ENCODE measurements around the gene LURAP1L.
A peak's percentile ranks its signal among the peaks of the same experiment; 100 is the strongest.

The LURAP1L gene

DNA sequence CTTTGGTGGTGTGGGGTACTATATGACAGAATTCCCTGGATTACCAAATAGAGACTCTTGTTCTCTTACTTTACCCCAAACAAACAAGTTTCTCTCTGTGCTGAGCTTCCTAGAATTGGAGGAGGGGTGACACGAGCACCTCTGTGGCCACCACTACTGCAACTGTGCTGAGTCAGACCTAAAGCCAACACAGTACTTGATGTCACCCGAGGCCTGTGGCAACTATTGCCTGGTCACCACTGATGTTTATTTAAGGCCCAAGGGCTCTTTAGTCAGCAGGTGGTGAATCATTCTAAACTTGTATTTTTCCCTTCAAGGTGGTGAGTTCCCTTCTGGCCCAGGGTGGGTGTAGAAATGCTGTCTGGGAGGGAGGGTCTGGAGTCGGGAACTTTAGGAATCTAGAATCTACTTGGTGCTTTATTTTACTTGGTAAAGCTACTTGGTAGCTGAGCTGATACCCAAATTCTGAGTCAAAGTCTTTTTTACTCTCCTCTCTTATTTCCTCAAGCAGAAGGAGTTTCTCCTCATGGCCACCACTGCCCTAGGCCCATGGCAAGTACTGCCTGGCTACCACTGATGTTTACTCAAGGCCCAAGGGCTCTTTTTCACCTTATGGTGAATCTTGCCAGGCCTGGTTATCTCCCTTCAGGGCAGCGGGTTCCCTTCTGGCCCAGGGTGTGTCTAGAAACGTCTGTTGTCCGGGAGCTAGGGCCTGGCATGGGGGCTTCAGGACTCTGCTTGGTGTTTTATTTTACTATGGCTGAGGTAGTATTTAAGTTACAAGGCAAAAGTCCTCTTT lies 9.8 kb downstream of the LURAP1L start (continued):
- TF ChIP-seq ZNF394 (tag by site-specific recombination; IDR thresholded peaks at IDR 0.05; ENCODE audit: borderline replicate concordance) (peak; percentile 40; the same call in 1 of the 2 replicates), ZNF426 (tag by site-specific recombination; IDR thresholded peaks at IDR 0.05) (no peak), ZNF660 (tag by site-specific recombination; IDR thresholded peaks at IDR 0.05) (peak; percentile 61; the same call in 1 of the 2 replicates), ZNF335 (tag by site-specific recombination; conservative IDR thresholded peaks at IDR 0.05) (peak; percentile 33; the same call in 1 of the 2 replicates), ZNF10 (tag by site-specific recombination; IDR thresholded peaks at IDR 0.05) (0 out of 2 replicates have a peak, but pooled peaks have one; percentile 26), PATZ1 (tag by site-specific recombination; IDR thresholded peaks at IDR 0.05) (0 out of 2 replicates have a peak, but pooled peaks have one; percentile 21), HOXA7 (CRISPR knock-in tag; IDR thresholded peaks at IDR 0.05; ENCODE audit: borderline replicate concordance) (no peak), ZNF600 (tag by site-specific recombination; IDR thresholded peaks at IDR 0.05) (peak; percentile 53; the same call in 1 of the 2 replicates)

- Histone ChIP-seq H3K36me3 (ENCODE audit: control insufficient read depth in 2 of 2, insufficient read depth in 1 of 2, low read length in 2 of 2) (no peaks in the 10 kb centered on the region), H3K4me1 (ENCODE audit: control insufficient read depth, insufficient read depth, low read length) (peaks cover 18% of the 10 kb centered on the region), H3K9me3 (ENCODE audit: control insufficient read depth, insufficient read depth, low read depth, low read length) (no peaks in the 10 kb centered on the region), H3K27ac (ENCODE audit: extremely low read depth, low read depth, low read length) (peak overlapping the region; percentile 86), H3K4me3 (ENCODE audit: low read depth, low read length) (no peak overlapping the region)
- TF ChIP-seq ZNF792 (tag by site-specific recombination; IDR thresholded peaks at IDR 0.05), result 0 out of 2 replicates have a peak, but pooled peaks have one; percentile 25
- TF ChIP-seq, protein P1, sequence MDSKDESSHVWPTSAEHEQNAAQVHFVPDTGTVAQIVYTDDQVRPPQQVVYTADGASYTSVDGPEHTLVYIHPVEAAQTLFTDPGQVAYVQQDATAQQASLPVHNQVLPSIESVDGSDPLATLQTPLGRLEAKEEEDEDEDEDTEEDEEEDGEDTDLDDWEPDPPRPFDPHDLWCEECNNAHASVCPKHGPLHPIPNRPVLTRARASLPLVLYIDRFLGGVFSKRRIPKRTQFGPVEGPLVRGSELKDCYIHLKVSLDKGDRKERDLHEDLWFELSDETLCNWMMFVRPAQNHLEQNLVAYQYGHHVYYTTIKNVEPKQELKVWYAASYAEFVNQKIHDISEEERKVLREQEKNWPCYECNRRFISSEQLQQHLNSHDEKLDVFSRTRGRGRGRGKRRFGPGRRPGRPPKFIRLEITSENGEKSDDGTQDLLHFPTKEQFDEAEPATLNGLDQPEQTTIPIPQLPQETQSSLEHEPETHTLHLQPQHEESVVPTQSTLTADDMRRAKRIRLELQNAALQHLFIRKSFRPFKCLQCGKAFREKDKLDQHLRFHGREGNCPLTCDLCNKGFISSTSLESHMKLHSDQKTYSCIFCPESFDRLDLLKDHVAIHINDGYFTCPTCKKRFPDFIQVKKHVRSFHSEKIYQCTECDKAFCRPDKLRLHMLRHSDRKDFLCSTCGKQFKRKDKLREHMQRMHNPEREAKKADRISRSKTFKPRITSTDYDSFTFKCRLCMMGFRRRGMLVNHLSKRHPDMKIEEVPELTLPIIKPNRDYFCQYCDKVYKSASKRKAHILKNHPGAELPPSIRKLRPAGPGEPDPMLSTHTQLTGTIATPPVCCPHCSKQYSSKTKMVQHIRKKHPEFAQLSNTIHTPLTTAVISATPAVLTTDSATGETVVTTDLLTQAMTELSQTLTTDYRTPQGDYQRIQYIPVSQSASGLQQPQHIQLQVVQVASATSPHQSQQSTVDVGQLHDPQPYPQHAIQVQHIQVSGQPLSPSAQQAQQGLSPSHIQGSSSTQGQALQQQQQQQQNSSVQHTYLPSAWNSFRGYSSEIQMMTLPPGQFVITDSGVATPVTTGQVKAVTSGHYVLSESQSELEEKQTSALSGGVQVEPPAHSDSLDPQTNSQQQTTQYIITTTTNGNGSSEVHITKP (tag by site-specific recombination; IDR thresholded peaks at IDR 0.05), result 0 out of 2 replicates have a peak, but pooled peaks have one; percentile 16
- TF ChIP-seq SP2 (tag by site-specific recombination; IDR thresholded peaks at IDR 0.05), result no peak
- ChIA-PET POLR2A (interaction anchor here (2.0 kb wide), 1 partner anchor 9 kb away, joined by 17 read pairs; no protein-coding TSS in a partner anchor), CTCF (interaction anchor here (0.7 to 4.9 kb wide), 2 partner anchors 9 to 99 kb away, joined by 3 to 29 read pairs; partner anchors contain the start of gene LURAP1L)
Measured at GRCh38 chr9:12785260-12785770, 10.5 kb downstream of the LURAP1L start.

GRCh38 chr9:12785941-12786340 lies 11.1 kb downstream of the LURAP1L start:
- H3K4me3 ChIP-seq (ENCODE audit: low read depth, low read length), result no peak overlapping the region
- TF ChIP-seq ZBTB1 (tag by site-specific recombination; IDR thresholded peaks at IDR 0.05) (no peak), ZNF629 (tag by site-specific recombination; IDR thresholded peaks at IDR 0.05) (peak; percentile 26; the same call in 1 of the 2 replicates), ZNF747 (tag by site-specific recombination; IDR thresholded peaks at IDR 0.05) (no peak), ATF2 (tag by site-specific recombination; IDR thresholded peaks at IDR 0.05; ENCODE audit: low read depth) (peak; percentile 24; the same call in 1 of the 2 replicates)
- H3K36me3 ChIP-seq (ENCODE audit: control insufficient read depth in 2 of 2, insufficient read depth in 1 of 2, low read length in 2 of 2), result no peaks in the 10 kb centered on the region
- POLR2A ChIA-PET, result interaction anchor here (2.0 kb wide), 1 partner anchor 10 kb away, joined by 17 read pairs; no protein-coding TSS in a partner anchor
- 0 out of 2 replicates have a peak overlapping the region, but pooled peaks have one; percentile 86 for H3K27ac ChIP-seq (ENCODE audit: extremely low read depth, low read depth, low read length)
- peaks cover 18% of the 10 kb centered on the region for H3K4me1 ChIP-seq (ENCODE audit: control insufficient read depth, insufficient read depth, low read length)
- H3K9me3 ChIP-seq (ENCODE audit: control insufficient read depth, insufficient read depth, low read depth, low read length), result no peaks in the 10 kb centered on the region
- CTCF ChIA-PET, result interaction anchor here (0.7 to 4.9 kb wide), 3 partner anchors 10 to 99 kb away, joined by 3 to 29 read pairs (median 5); partner anchors contain the start of gene LURAP1L
